ENCODE data around the gene KCNQ1.

- TF ChIP-seq CTCF (conservative IDR thresholded peaks at IDR 0.05; ENCODE audit: low read depth in 2 of 2) = no peak
- no peak for TF ChIP-seq EZH2 (IDR thresholded peaks at IDR 0.05; ENCODE audit: low read depth, unreplicated experiment)
- TF ChIP-seq POLR2AphosphoS5 (IDR thresholded peaks at IDR 0.05; ENCODE audit: low read depth) = no peak
- no peak for TF ChIP-seq CREB1 (CRISPR knock-in tag; IDR thresholded peaks at IDR 0.05; ENCODE audit: low read depth)
- no peak for TF ChIP-seq STAT1 (IDR thresholded peaks at IDR 0.05; ENCODE audit: unreplicated experiment)
- no peak for TF ChIP-seq REST (IDR thresholded peaks at IDR 0.05; ENCODE audit: unreplicated experiment)
- no peak for TF ChIP-seq ETS1 (IDR thresholded peaks at IDR 0.05)
These were observed 137.1 kb downstream of the KCNQ1 start for GRCh38 chr11:2581931-2582350.

Data from GM23338 (cell line).